Smooth muscle cell of the brain vasculature (primary cell): Measurements from ENCODE around the gene ZNF503.

ENCODE experiments used
- DNase-seq: peaks from one replicate; pipeline ENCODE4 v3.0.0-alpha.2; 2012; ENCODE audit warnings: low read depth, low spot score

Gene ZNF503

GRCh38 chr10:75406462-75407223, 5.1 kb upstream of the ZNF503 start:
- DNase-seq, result no peak

- no peak for DNase-seq
Measured at GRCh38 chr10:75405598-75406461, 4.3 kb upstream of the ZNF503 start.

GRCh38 chr10:75404815-75405597, 3.4 kb upstream of the ZNF503 start:
- DNase-seq, result no peak

GRCh38 chr10:75403939-75404814, 2.6 kb upstream of the ZNF503 start:
- no peak for DNase-seq

GRCh38 chr10:75403144-75403938, 1.8 kb upstream of the ZNF503 start:
- no peak for DNase-seq

GRCh38 chr10:75402486-75403143, 1.1 kb upstream of the ZNF503 start:
- no peak for DNase-seq

GRCh38 chr10:75400771-75401568, 594 bp downstream of the ZNF503 start:
- DNase-seq, result no peak

- DNase-seq, result no peak
Measured at GRCh38 chr10:75400163-75400770, 1.3 kb downstream of the ZNF503 start.

GRCh38 chr10:75399461-75400162, 2.0 kb downstream of the ZNF503 start:
- DNase-seq, result no peak

- DNase-seq, result no peak
Measured at GRCh38 chr10:75398692-75399460, 2.7 kb downstream of the ZNF503 start.

GRCh38 chr10:75398200-75398691, 3.3 kb downstream of the ZNF503 start:
- no peak for DNase-seq

- DNase-seq, result no peak
Measured at GRCh38 chr10:75397496-75398199, 3.9 kb downstream of the ZNF503 start.

GRCh38 chr10:75396631-75397495, 4.7 kb downstream of the ZNF503 start:
- no peak for DNase-seq

- no peak for DNase-seq
Measured at GRCh38 chr10:75395932-75396630, 5.5 kb downstream of the ZNF503 start.
